GM12873 (cell line): ENCODE measurements around the gene DEPDC1B.

ENCODE experiments used
- CTCF ChIP-seq: IDR thresholded peaks from 2 replicates; pipeline ENCODE4 v1.5.1; 2012; ENCODE audit warnings: low read depth, mild to moderate bottlenecking, moderate library complexity, low read length, control low read depth; ENCODE audit not compliant: insufficient read depth; ENCODE audit errors: missing control alignments

DEPDC1B gene

GRCh38 chr5:60649288-60649917, 50.6 kb downstream of the DEPDC1B start:
- TF ChIP-seq CTCF: peak; percentile 59

GRCh38 chr5:60648175-60648574, 51.8 kb downstream of the DEPDC1B start:
- TF ChIP-seq CTCF: no peak

GRCh38 chr5:60640901-60641300, 59.1 kb downstream of the DEPDC1B start:
- TF ChIP-seq CTCF: no peak

GRCh38 chr5:60639544-60639943, 60.4 kb downstream of the DEPDC1B start:
- TF ChIP-seq CTCF: no peak

- TF ChIP-seq CTCF: no peak
These were observed 61.7 kb downstream of the DEPDC1B start for GRCh38 chr5:60638300-60638699.

GRCh38 chr5:60636644-60637043, 63.3 kb downstream of the DEPDC1B start:
- no peak for TF ChIP-seq CTCF

GRCh38 chr5:60636001-60636400, 64.0 kb downstream of the DEPDC1B start:
- no peak for TF ChIP-seq CTCF
